ENCODE results near the gene CD4. TPM values are rescaled to one million over a fixed set of nuclear protein-coding genes. Genes with fewer than 3 reads are reported as not detected.

Gene CD4
- total and polyA plus RNA-seq, 2 of the 4 experiments (the other 2 are of a cell fraction), result 5.7 to 15.0 TPM

GRCh38 chr12:6754411-6754810 lies 34.9 kb upstream of the CD4 start:
- 100% methylated on average over 1 of the region's 2 CpGs; no CpG with 5 or more reads in 1 of the 2 experiments for WGBS, 2 experiments (ENCODE audit: extremely low coverage in 2 of 2, insufficient read length in 1 of 2)
- Histone ChIP-seq H3K56ac (ENCODE audit: extremely low read depth, insufficient read depth, low read length) (no peak overlapping the region), H3K4me1 (ENCODE audit: control insufficient read depth, insufficient read depth, low read length) (peaks cover 7% of the 10 kb centered on the region), H3K4me3 (ENCODE audit: insufficient read depth, low read depth, low read length) (no peak overlapping the region), H2BK20ac (ENCODE audit: low read depth, low read length) (no peak overlapping the region), H3K27me3 (ENCODE audit: control insufficient read depth, insufficient read depth, low read length) (no peaks in the 10 kb centered on the region), H4K91ac (ENCODE audit: insufficient read depth, low read depth, low read length) (no peak overlapping the region), H3K79me1 (ENCODE audit: low read depth in 1 of 2, low read length in 2 of 2) (peaks cover 17 to 32% of the 10 kb centered on the region in 2 experiments), H2AK9ac (replicated peaks; ENCODE audit: low read depth, low read length, poor library complexity) (no peak overlapping the region), H3K4ac (ENCODE audit: low read depth, low read length) (no peak overlapping the region), H2AFZ (replicated peaks; ENCODE audit: low read length, poor library complexity) (no peak overlapping the region), H3K14ac (replicated peaks; ENCODE audit: low read depth, low read length) (no peak overlapping the region), H4K8ac (ENCODE audit: low read depth in 2 of 2, low read length in 2 of 2) (no peak overlapping the region), H3K23ac (ENCODE audit: low read depth, low read length) (no peak overlapping the region), H3K18ac (ENCODE audit: low read depth, low read length) (no peak overlapping the region), H3K9me1 (ENCODE audit: insufficient read depth, low read length) (peaks cover 7% of the 10 kb centered on the region), H2BK5ac (ENCODE audit: low read depth, low read length, poor library complexity, severe bottlenecking) (no peak overlapping the region), H4K5ac (ENCODE audit: low read depth, low read length) (no peak overlapping the region), H3K36me3 (ENCODE audit: control insufficient read depth, insufficient read depth, low read length) (peaks cover 20% of the 10 kb centered on the region), H3K9ac (ENCODE audit: low read depth, low read length) (no peak overlapping the region), H3K9me3 (ENCODE audit: control insufficient read depth, insufficient read depth, low read length) (no peaks in the 10 kb centered on the region), H2AK5ac (ENCODE audit: low read depth, low read length) (no peak overlapping the region), H2BK120ac (ENCODE audit: low read depth, low read length) (no peak overlapping the region), H3K4me2 (ENCODE audit: low read depth, low read length) (no peak overlapping the region), H4K20me1 (ENCODE audit: insufficient read depth, low read length) (peaks cover 13% of the 10 kb centered on the region), H3K27ac (ENCODE audit: insufficient read depth, low read length) (no peak overlapping the region), H2BK15ac (ENCODE audit: low read depth, low read length) (no peak overlapping the region)
- POLR2A ChIA-PET (ENCODE audit: unreplicated experiment), result interaction anchor here (1.6 to 3.2 kb wide), 2 partner anchors 12 to 15 kb away, joined by 3 to 21 read pairs; partner anchors contain the start of gene PTMS
- TF ChIP-seq BHLHE40 (IDR thresholded peaks at IDR 0.05; ENCODE audit: low read depth, low read length) (no peak), MAZ (IDR thresholded peaks at IDR 0.05; ENCODE audit: borderline replicate concordance, low read depth, low read length) (no peak), CTCF (conservative IDR thresholded peaks at IDR 0.05; ENCODE audit: low read depth, low read length) (no peak), MAFK (IDR thresholded peaks at IDR 0.05; ENCODE audit: low read depth, low read length) (no peak), ELK1 (IDR thresholded peaks at IDR 0.05; ENCODE audit: borderline replicate concordance, low read depth, low read length) (no peak), NFE2L2 (IDR thresholded peaks at IDR 0.05; ENCODE audit: low read depth, low read length) (no peak), MXI1 (IDR thresholded peaks at IDR 0.05; ENCODE audit: borderline replicate concordance, low read depth, low read length) (no peak), POLR2A (IDR thresholded peaks at IDR 0.05; ENCODE audit: low read depth, low read length) (no peak), FOS (IDR thresholded peaks at IDR 0.05; ENCODE audit: low read depth, low read length) (no peak), RAD21 (IDR thresholded peaks at IDR 0.05; ENCODE audit: low read length) (no peak), CEBPB (IDR thresholded peaks at IDR 0.05; ENCODE audit: low read depth, low read length) (no peak), SMC3 (IDR thresholded peaks at IDR 0.05; ENCODE audit: low read depth, low read length) (no peak), CHD1 (IDR thresholded peaks at IDR 0.05; ENCODE audit: low read depth, low read length) (no peak), USF2 (IDR thresholded peaks at IDR 0.05; ENCODE audit: low read depth, low read length) (no peak), RCOR1 (IDR thresholded peaks at IDR 0.05; ENCODE audit: insufficient replicate concordance, low read length) (no peak)
- intact Hi-C loops (cut with micrococcal nuclease), result no loop called here
- in situ Hi-C loops (cut with MboI; ENCODE audit: low sequenced_read_pairs), result loop anchor here (5.0 kb wide), 1 partner anchor 73 kb away; the partner anchor contains the start of gene P3H3
- CTCF ChIA-PET, result interaction anchor here (0.7 to 3.9 kb wide), 6 partner anchors 9 to 99 kb away, joined by 3 to 27 read pairs (median 8); partner anchors contain the start of gene PTMS
- no peak for ATAC-seq (ENCODE audit: low read depth)
- no peak for DNase-seq
- dilution Hi-C loops (cut with HindIII; ENCODE audit: low sequenced_read_pairs, unreplicated experiment), result no loop called here
- BruUV-seq (replicated peaks), result no TSS peak
